Bronchial epithelial cell (primary cell): ENCODE data around the gene SP140L. TPM values are rescaled to one million over a fixed set of nuclear protein-coding genes. Genes with fewer than 3 reads are reported as not detected.

ENCODE experiments used
- DNase-seq: peaks from one replicate; pipeline ENCODE4 v3.0.0-alpha.2; 2010; ENCODE audit warnings: low read depth
- FAIRE-seq: peaks from 2 replicates; lab custom pipeline; 2011; peaks lifted over from hg19 to GRCh38; lab: Jason Lieb, UNC
- H3K27me3 ChIP-seq: 2 replicates; pipeline ENCODE4 v1.5.1; 2011; ENCODE audit warnings: low read length; ENCODE audit not compliant: control insufficient read depth, insufficient read depth
- H3K36me3 ChIP-seq: 2 replicates; pipeline ENCODE4 v1.5.1; 2011; ENCODE audit warnings: low read length; ENCODE audit not compliant: control insufficient read depth, insufficient read depth
- H3K4me3 ChIP-seq: 2 replicates; pipeline ENCODE4 v1.5.1; 2011; ENCODE audit warnings: mild to moderate bottlenecking, low read depth, low read length, control low read depth
- CTCF ChIP-seq: IDR thresholded peaks from 2 replicates; pipeline ENCODE4 v1.5.1; 2011; ENCODE audit warnings: mild to moderate bottlenecking, moderate library complexity, low read length, control low read depth, inconsistent platforms; ENCODE audit not compliant: insufficient read depth, severe bottlenecking
- total RNA-seq: library from RNA; depleted of rRNA; stranded (reverse); fragments of >200 nt; gene quantifications from 2 replicates; pipeline ENCODE4 v1.2.1, GENCODE V29; 2014

The SP140L gene
- total RNA-seq, 1 donor from 2014 or later, result 1.6 TPM

GRCh38 chr2:230412371-230412711, 85.3 kb downstream of the SP140L start:
- Histone ChIP-seq H3K4me3 (peak overlapping the region; percentile 47), H3K36me3 (no peaks in the 10 kb centered on the region), H3K27me3 (no peaks in the 10 kb centered on the region)
- FAIRE-seq (no peak), DNase-seq (no peak)
- TF ChIP-seq CTCF, result no peak

- FAIRE-seq (no peak), DNase-seq (no peak)
- Histone ChIP-seq H3K27me3 (no peaks in the 10 kb centered on the region), H3K36me3 (no peaks in the 10 kb centered on the region), H3K4me3 (no peak overlapping the region)
- TF ChIP-seq CTCF, result no peak
These were observed 85.9 kb downstream of the SP140L start for GRCh38 chr2:230412846-230413245.

GRCh38 chr2:230413479-230413878, 86.5 kb downstream of the SP140L start:
- H3K4me3 ChIP-seq, result no peak overlapping the region
- H3K27me3 ChIP-seq, result no peaks in the 10 kb centered on the region
- FAIRE-seq, result no peak
- DNase-seq, result no peak
- no peak for TF ChIP-seq CTCF
- no peaks in the 10 kb centered on the region for H3K36me3 ChIP-seq

- H3K36me3 ChIP-seq, result no peaks in the 10 kb centered on the region
- no peak for FAIRE-seq
- no peaks in the 10 kb centered on the region for H3K27me3 ChIP-seq
These were observed 87.3 kb downstream of the SP140L start for GRCh38 chr2:230414302-230414701.

GRCh38 chr2:230416061-230416721, 89.2 kb downstream of the SP140L start, which contains the start of gene SP100:
Gene SP100, plus strand, starts transcription at chr2:230416201. Its CDS starts 96 bp downstream, at chr2:230416297.
- FAIRE-seq (no peak), DNase-seq (peak; percentile 64)
- TF ChIP-seq CTCF, result no peak
- H3K36me3 ChIP-seq, result no peaks in the 10 kb centered on the region
- H3K27me3 ChIP-seq, result no peaks in the 10 kb centered on the region
- peak within 1 kb of the TSS; percentile 48 for H3K4me3 ChIP-seq

More at GRCh38 chr2:230414302-230414701, 87.3 kb downstream of the SP140L start:
- no peak overlapping the region for H3K4me3 ChIP-seq
- no peak for TF ChIP-seq CTCF
- peak; percentile 52 for DNase-seq

GRCh38 chr2:230417436-230417835, 90.4 kb downstream of the SP140L start:
- no peak for TF ChIP-seq CTCF
- Histone ChIP-seq H3K27me3 (no peaks in the 10 kb centered on the region), H3K4me3 (peak overlapping the region; percentile 19), H3K36me3 (no peaks in the 10 kb centered on the region)
- no peak for FAIRE-seq
- no peak for DNase-seq
